HepG2 (cell line): ENCODE results near the gene RNF114. TPM values are rescaled to one million over a fixed set of nuclear protein-coding genes. Genes with fewer than 3 reads are reported as not detected.

Source experiments
- HMGXB4 ChIP-seq, 2 experiments: sonication (generic) in 1 of 2; formaldehyde crosslinking in 1 of 2; IDR thresholded peaks; 2 replicates each; pipeline versions ENCODE4 v1.4.0 to v1.6.1; 2018 to 2020; ENCODE audit warnings: missing genetic modification reagents in 2 of 2, borderline replicate concordance in 1 of 2, low read depth in 1 of 2, mild to moderate bottlenecking in 1 of 2, missing biosample characterization in 1 of 2
- MAFG ChIP-seq: sonication (generic); formaldehyde crosslinking; IDR thresholded peaks from 2 replicates; pipeline ENCODE4 v1.5.1; 2020; ENCODE audit warnings: mild to moderate bottlenecking, missing genetic modification reagents
- MXI1 ChIP-seq: IDR thresholded peaks from 3 replicates; pipeline ENCODE4 v1.6.1; 2012; ENCODE audit warnings: low read depth, low read length, inconsistent platforms, borderline replicate concordance
- PRDM10 ChIP-seq: sonication (generic); formaldehyde crosslinking; IDR thresholded peaks from 2 replicates; pipeline ENCODE4 v1.4.0; 2020; ENCODE audit warnings: low read depth, missing genetic modification reagents
- RBM22 ChIP-seq: fragments of 200-400 bp; formaldehyde crosslinking; optimal IDR thresholded peaks from 2 replicates; pipeline ENCODE3; 2017; ENCODE audit warnings: mild to moderate bottlenecking, low read length, moderate library complexity
- SALL2 ChIP-seq: sonication (generic); formaldehyde crosslinking; IDR thresholded peaks from 2 replicates; pipeline ENCODE4 v1.8.1; 2023; ENCODE audit warnings: mild to moderate bottlenecking, missing genetic modification reagents, inconsistent platforms
- ZBTB14 ChIP-seq: sonication (generic); formaldehyde crosslinking; IDR thresholded peaks from 2 replicates; pipeline ENCODE4 v1.4.0; 2020; ENCODE audit warnings: missing genetic modification reagents
- ZBTB42 ChIP-seq: sonication (generic); formaldehyde crosslinking; IDR thresholded peaks from 2 replicates; pipeline ENCODE4 v1.5.0; 2020; ENCODE audit warnings: mild to moderate bottlenecking, missing genetic modification reagents
- ZC3H13 ChIP-seq: sonication (generic); formaldehyde crosslinking; IDR thresholded peaks from 2 replicates; pipeline ENCODE4 v1.8.1; 2023; ENCODE audit warnings: mild to moderate bottlenecking, missing genetic modification reagents, moderate library complexity
- ZNF17 ChIP-seq: sonication (generic); formaldehyde crosslinking; IDR thresholded peaks from 2 replicates; pipeline ENCODE4 v1.5.0; 2020; ENCODE audit warnings: mild to moderate bottlenecking, missing genetic modification reagents
- ZNF232 ChIP-seq: sonication (generic); formaldehyde crosslinking; IDR thresholded peaks from 2 replicates; pipeline ENCODE4 v1.4.0; 2020; ENCODE audit warnings: missing genetic modification reagents, borderline replicate concordance
- ZNF235 ChIP-seq: sonication (generic); formaldehyde crosslinking; IDR thresholded peaks from 2 replicates; pipeline ENCODE4 v1.8.1; 2023; ENCODE audit warnings: mild to moderate bottlenecking, missing genetic modification reagents, borderline replicate concordance
- ZNF263 ChIP-seq: sonication (generic); formaldehyde crosslinking; IDR thresholded peaks from 2 replicates; pipeline ENCODE4 v1.4.0; 2020; ENCODE audit warnings: missing genetic modification reagents
- ZNF343 ChIP-seq: sonication (generic); formaldehyde crosslinking; IDR thresholded peaks from 2 replicates; pipeline ENCODE4 v1.4.0; 2020; ENCODE audit warnings: mild to moderate bottlenecking, missing genetic modification reagents
- ZNF547 ChIP-seq: sonication (generic); formaldehyde crosslinking; IDR thresholded peaks from 2 replicates; pipeline ENCODE4 v1.5.1; 2020; ENCODE audit warnings: mild to moderate bottlenecking, missing genetic modification reagents
- ZNF772 ChIP-seq: sonication (generic); formaldehyde crosslinking; IDR thresholded peaks from 2 replicates; pipeline ENCODE4 v1.5.0; 2020; ENCODE audit warnings: mild to moderate bottlenecking, missing genetic modification reagents
- ZNF800 ChIP-seq: sonication (generic); formaldehyde crosslinking; IDR thresholded peaks from 2 replicates; pipeline ENCODE4 v1.4.0; 2020; ENCODE audit warnings: missing genetic modification reagents
- polyA plus RNA-seq, 8 experiments: library from polyadenylated mRNA; depleted of rRNA in 3 of 8; stranded (reverse) in 7 of 8; unstranded in 1 of 8; fragments of >200 nt; fragmentation: Illumina TruSeq in 4 of 8; extraction: Trizol in 4 of 8; gene quantifications; 2 replicates each; pipeline versions ENCODE4 v1.2.1 to v1.2.3, GENCODE V29; 2011 to 2016; ENCODE audit warnings: low read depth in 4 of 8, missing spikeins in 1 of 8, mixed read lengths in 1 of 8; ENCODE audit not compliant: insufficient read depth in 1 of 8
- total RNA-seq, 5 experiments: library from RNA; depleted of rRNA; stranded (reverse); fragments of >200 nt; fragmentation: Illumina TruSeq; extraction: Trizol; gene quantifications; 2 replicates each; pipeline ENCODE4 v1.2.3, GENCODE V29; 2016; ENCODE audit warnings: low read depth in 1 of 5
- TF ChIP-seq, protein P1 (sequence below): sonication (generic); formaldehyde crosslinking; IDR thresholded peaks from 2 replicates; pipeline ENCODE4 v1.5.0; 2020; ENCODE audit warnings: mild to moderate bottlenecking, missing genetic modification reagents

Gene RNF114
- total and polyA plus RNA-seq, 2 of the 13 experiments (the other 11 are each of a cell fraction or from before 2014, with no cell fraction given): 119 to 126 TPM

DNA sequence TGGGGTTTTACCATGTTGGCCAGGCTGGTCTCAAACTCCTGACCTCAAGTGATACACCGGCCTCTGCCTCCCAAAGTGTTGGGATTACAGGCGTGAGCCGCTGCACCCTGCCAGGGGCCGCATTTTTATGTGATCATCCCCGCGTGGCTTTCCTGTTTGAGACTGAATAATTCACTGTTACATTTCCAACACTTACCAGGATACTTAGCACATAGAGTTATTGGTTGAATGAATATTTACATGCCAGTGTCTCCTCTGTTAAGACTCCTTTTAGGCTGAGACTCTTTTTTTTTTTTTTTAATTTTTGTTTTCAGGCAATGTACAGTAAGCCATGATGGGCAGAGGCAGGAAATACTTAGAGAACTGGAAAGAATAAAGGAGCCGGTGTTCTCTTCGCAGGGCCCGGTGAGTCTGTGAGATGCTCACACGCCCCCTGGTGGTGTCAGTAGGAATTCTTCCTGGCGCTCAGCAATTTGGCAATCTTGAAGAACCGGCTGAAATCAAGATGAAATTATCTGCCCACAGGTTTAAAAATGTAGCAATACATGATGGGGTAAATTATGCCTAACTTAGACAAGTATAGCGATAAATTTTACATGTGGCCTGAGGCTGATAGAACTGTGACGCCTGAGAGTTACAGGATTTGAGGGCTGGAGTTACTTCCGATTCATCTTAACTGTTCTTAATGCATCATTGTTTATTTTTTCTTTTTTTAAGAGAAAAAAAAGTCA lies 7.6 kb upstream of the RNF114 start (continued):
- no peak for TF ChIP-seq RBM22
- TF ChIP-seq SALL2: no peak
- TF ChIP-seq MAFG: no peak
- TF ChIP-seq PRDM10 (CRISPR knock-in tag): no peak
- TF ChIP-seq ZBTB14: no peak
- TF ChIP-seq ZNF800 (CRISPR knock-in tag): no peak
- no peak for TF ChIP-seq ZBTB42
- TF ChIP-seq ZNF17 (CRISPR knock-in tag): no peak
- TF ChIP-seq ZNF547 (CRISPR knock-in tag): no peak
- no peak for TF ChIP-seq MXI1
- TF ChIP-seq ZNF343: no peak
- no peak for TF ChIP-seq ZNF263 (CRISPR knock-in tag)
- TF ChIP-seq, protein P1, sequence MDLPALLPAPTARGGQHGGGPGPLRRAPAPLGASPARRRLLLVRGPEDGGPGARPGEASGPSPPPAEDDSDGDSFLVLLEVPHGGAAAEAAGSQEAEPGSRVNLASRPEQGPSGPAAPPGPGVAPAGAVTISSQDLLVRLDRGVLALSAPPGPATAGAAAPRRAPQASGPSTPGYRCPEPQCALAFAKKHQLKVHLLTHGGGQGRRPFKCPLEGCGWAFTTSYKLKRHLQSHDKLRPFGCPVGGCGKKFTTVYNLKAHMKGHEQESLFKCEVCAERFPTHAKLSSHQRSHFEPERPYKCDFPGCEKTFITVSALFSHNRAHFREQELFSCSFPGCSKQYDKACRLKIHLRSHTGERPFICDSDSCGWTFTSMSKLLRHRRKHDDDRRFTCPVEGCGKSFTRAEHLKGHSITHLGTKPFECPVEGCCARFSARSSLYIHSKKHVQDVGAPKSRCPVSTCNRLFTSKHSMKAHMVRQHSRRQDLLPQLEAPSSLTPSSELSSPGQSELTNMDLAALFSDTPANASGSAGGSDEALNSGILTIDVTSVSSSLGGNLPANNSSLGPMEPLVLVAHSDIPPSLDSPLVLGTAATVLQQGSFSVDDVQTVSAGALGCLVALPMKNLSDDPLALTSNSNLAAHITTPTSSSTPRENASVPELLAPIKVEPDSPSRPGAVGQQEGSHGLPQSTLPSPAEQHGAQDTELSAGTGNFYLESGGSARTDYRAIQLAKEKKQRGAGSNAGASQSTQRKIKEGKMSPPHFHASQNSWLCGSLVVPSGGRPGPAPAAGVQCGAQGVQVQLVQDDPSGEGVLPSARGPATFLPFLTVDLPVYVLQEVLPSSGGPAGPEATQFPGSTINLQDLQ (CRISPR knock-in tag): no peak
- no peak for TF ChIP-seq ZNF235 (CRISPR knock-in tag)
- TF ChIP-seq ZNF772 (CRISPR knock-in tag): peak; percentile 38; the same call in 1 of the 2 replicates
- TF ChIP-seq HMGXB4 (CRISPR knock-in tag; IDR thresholded peaks at IDR 0.05; ENCODE audit: borderline replicate concordance in 1 of 2, low read depth in 1 of 2): peak in 1 of 2 experiments; percentile 91; a peak in 3 of 4 replicates
- no peak for TF ChIP-seq ZC3H13 (CRISPR knock-in tag)
- no peak for TF ChIP-seq ZNF232 (CRISPR knock-in tag)
